HG03565 (cell line): ENCODE measurements around the gene ZNF526.
A peak's percentile ranks its signal among the peaks of the same experiment; 100 is the strongest.

ENCODE experiments used
- ATAC-seq: cut with Tn5 transposase; IDR thresholded peaks from one replicate; pipeline ENCODE4 v1.9.1; 2021; ENCODE audit warnings: mild to moderate bottlenecking, moderate library complexity; ENCODE audit not compliant: unreplicated experiment

The ZNF526 gene

DNA sequence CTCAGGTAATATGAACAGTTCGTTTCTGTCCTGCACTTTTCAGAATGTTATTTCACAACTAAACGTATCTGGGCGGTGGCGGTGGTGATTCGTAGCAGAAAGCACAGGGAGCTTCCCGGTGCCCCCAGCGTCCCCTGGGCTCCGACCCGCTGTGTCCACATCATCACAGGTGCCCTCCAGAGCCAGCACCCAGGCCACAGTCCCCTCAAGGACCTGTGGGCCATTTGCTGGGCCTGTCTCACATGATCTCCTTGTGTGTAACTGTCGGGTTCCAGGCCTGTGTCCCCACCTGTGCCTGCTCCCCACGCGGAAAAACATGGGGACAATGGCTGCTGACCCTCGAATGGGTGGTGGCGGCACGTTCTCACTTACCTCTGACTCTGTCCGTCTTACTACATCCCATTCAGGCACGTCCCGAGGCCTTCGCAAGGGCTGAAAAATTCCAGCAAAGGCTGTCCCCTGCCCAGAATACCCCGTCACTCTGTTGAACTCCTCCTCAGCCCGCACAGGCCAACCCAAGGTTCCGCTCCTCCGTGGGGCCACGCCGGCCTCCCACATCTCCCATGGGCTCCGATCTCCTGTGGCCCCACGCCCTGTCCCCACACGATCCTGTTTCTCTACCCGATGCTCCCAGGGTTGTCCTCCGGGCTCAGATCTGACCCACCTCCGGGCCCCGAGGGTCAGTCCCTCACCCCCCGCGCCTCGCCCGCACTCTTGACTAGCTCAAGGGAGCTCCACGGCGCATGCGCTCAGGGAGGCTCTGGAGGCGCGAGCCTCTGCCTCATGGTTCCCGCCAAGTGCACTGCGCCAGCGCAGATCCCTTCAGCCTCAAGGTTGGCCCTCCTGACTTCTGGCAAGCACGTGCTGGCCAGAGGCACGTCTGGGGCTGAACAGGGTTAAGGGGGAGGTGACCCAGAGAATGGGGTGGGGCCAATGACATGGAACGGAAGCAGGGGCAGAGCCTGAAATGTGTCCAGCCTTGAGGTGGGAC is 23.8 kb upstream of the ZNF526 start:
- ATAC-seq = no peak

DNA sequence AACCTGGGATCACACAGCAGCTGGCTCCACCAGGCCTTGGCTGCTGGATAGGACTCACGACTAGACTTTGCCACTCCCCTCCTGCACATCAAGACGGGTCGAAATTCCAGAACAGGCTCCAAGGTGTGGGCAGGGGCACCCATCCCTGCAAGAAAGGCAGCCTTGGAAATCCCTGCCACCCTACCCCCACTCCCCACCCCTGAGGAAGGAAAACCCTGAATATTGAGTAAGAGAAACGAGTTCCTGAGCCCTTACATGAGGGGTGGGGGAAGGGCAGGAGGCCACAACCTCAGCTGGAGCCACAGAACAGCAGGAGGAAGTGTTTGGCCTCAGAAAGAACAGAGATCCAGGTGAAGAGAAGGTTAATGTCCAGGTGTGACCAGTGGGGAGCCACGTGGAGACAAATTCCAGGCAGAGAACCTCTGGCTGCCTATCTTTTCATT is 22.7 kb upstream of the ZNF526 start:
- no peak for ATAC-seq

GRCh38 chr19:42198676-42199439 is 21.3 kb upstream of the ZNF526 start:
- ATAC-seq = no peak

DNA sequence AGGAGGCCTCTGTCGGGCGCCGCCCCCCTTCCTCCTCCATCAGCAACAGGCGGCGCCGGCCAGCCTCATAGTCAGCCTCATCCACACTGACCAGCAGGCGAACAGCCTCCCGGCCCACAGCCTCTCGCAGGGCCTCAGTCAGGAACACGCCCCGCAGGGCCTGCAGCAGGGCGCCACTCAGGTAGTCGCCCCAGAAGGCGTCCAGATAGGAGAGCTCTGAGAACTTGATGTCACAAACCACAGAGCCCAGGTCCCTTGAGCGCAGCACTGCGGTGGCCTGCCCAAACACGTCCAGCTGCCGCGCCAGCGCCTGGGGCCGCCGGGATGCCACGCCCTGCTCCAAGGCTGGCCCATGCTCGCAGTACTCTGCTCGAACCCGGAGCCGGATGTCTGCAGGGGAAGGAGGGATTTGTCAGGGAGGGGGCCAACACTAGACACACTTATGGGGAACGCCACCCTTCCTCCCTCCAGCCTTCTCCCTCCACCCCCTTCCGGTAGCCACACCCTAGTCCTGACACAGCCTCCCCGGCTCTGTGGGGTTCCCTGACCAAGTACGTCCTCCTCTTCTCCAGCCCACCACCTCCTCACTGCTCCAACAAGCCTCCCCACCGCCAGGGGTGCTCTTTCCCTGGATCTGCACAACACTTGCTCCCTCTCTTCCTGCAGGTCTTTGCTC is 20.5 kb upstream of the ZNF526 start:
- ATAC-seq = no peak

GRCh38 chr19:42200116-42200715 is 19.9 kb upstream of the ZNF526 start:
- ATAC-seq = no peak

- no peak for ATAC-seq
Observed at GRCh38 chr19:42201489-42202289, 18.4 kb upstream of the ZNF526 start.

DNA sequence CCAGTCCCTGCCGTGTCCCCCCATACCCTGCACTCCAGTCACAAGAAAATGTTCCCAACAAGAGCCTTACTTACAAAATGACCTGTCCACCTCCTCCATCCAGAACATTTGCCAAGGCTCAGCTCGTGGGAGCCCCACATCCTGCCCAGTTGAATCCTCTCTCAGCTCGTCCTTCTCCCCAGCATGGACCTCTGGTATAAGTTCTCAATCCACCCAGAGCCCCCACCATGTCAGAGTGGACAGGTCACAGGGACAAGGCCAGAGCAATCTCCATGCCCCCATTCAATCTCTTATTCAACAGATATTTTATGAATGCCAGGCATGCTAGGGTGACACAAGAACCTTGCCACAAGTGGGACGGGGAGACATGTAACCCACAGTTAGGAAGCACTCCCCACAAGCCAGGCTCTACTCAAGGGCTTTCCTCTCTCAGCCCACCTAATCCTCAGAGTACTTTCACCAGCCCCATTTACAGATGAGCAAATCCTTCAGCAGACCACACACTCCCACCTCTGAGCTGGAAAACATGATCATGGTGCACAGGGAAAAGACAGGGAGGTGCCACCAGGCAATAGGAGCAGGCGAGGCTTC is 17.7 kb upstream of the ZNF526 start:
- ATAC-seq = no peak

DNA sequence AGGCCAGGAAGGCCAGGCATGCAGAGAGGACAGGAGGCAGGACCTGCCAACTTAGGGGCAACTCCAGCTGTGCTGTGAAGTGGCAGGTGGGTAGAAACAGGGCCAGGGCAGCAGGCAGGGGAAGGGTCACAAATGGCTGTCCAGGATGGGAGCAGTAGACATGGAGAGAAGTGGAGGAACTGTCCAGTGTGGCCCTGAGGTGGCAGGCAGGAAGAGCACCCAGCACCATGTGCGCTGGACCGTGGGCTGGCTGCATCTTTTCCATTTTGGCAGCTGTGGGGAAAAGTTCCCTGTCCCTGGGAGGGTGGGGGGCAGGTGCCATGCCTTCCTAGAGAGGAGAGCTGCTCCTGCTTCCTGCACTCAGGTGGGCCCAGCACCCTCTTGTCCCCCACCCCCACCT is 16.4 kb upstream of the ZNF526 start:
- no peak for ATAC-seq

GRCh38 chr19:42204664-42205063 is 15.4 kb upstream of the ZNF526 start:
- ATAC-seq = no peak

- no peak for ATAC-seq
Observed at GRCh38 chr19:42206871-42207755, 13.0 kb upstream of the ZNF526 start.

DNA sequence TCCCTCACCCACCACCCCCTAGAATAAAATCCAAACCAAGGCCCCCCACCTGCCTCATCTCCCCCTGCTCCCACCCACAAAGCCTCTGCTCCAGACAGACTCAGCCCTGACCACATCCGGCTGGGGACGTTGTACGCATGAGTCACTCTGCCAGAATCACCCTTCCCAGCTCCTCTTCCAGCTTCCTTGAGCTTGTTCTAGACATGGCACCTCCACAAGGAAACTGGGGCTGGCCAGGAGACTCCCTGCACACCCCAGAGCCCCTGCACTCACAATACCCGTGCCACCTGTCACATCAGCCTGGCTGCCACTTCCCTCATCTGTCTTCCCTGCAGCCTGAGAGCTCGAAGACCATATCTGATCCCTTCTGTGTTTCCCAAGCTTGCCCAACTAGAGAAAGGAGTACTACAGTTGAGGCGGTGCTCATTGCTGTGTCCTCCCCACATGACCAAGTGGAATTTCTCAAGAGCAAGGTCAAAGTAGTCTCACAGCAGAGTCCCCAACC is 12.3 kb upstream of the ZNF526 start:
- ATAC-seq = no peak

DNA sequence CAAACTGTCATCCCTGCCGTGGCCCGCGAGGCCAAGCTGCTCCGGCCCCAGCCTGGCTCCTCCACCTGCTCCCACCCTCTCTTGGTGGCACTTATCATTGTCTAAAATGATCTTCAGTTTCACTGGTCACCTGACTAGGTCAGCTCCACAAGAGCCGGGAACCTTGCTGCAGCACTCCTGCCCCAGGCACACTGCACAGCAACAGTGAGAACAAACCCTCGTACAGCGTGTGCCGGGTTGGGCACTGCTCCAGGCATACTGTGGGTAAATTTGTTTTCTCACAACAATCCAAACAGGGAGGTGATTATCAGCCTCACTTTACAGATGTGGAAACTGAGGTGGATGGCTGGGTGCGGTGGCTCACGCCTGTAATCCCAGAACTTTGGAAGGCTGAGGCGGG is 11.5 kb upstream of the ZNF526 start:
- ATAC-seq = no peak

DNA sequence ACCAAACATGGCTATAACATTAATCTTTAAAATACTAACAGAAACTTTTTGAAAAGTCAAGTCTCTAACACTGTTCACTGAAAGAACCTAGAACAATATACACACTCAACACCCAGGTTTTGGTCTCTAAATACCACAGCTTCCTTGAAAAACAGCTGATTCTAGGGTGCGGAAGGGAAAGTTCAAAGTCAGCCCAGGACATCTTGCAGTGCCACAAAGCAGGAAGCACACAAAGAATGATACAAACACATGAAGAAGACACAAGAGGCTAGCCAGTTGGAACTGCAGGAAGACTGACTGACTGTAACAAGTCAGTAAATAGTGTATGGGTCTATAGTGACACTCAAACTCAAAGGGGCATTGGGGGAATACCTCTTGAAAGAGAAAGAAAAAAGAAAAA is 7.2 kb upstream of the ZNF526 start:
- ATAC-seq = no peak

DNA sequence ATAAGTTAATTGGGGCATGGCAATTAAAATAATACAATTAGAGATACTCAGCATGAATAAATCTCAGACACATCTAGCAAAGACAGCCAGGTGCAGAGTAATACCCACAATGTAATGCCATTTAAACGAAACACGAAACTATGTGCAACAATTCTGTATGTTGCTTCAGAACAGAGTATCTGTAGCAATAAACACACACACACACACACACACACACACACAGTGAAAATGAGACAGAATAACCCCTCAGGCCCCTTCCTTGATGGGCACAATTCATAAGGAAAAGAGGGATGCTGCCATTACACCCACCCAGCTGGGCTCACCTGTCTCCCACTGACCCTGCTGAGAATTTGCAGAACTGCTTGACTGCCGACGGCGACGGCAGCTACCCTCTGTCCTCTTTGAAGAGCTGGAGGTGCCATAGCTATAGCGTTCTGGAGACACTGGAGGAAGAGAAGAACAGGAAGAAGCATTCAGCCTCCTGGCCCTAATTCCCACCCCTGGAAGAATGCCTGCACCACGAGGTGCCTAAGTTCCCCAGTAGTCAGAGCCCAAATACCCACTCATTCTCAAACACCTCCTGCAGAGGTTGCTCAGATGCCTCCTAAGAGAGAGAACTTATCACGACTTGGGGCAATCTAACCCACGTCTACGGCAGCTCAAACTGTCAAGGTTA is 5.2 kb upstream of the ZNF526 start:
- no peak for ATAC-seq

- peak; percentile 2 for ATAC-seq
Observed at GRCh38 chr19:42216653-42217519, 3.2 kb upstream of the ZNF526 start.

DNA sequence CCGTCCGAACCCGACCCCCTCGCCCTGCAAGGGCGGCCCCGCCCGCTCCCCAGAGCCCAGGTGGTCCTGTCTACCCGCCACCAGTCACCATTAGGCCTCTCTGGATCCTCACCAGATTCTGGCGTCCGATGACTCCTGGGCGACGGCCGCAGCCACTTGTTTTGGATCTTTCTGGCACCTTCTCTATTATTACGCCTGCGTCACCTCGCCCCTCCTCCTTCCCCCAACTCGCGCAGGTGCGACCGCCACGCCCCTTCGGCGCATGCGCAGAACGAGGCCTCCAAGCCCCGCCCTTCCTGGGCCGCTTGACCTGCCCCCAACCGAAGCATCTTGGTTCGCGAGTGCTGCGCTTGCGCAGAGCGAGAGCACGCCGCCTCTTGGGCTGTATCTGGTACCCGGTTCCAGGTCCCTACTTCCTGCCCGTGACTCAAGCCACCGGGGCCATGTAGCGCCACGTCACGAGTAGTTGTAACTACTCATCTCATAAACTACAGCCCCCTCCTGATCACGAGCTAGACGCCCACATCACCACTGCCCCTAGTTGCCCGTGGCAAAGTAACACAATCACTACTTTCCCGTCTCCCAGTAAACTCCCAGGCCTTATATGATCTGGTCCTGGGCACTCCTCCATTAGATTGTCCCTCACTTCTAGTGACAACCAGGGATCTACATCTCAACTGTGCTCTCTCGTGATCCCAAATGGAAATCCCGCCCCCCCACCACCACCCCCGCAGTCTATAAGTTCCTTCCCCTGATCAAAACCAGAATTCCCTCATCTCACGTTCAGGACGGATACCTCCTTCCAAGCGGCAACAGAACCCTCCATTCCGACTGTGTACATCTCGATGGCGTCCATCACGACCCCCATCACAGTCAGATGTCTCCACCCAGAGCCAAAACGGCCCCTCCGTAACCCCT is 2.3 kb upstream of the ZNF526 start, which contains the start of gene DEDD2:
DEDD2 (minus strand) TSS at position 158 of the 918 bp plus-strand sequence. CDS start 670 bp downstream, outside the sequence.
- peak; percentile 68 for ATAC-seq
